Inferior parietal cortex (tissue), 1 donor: ENCODE measurements around the gene HYDIN.
"Not testable (repeated sequence)": the region's sequence is repeated elsewhere in the genome, so short reads cannot be mapped to it uniquely, and the experiment has no call there.

Source experiments
- DNase-seq: peaks from one replicate; pipeline ENCODE4 v3.0.0-alpha.2; 2016; ENCODE audit errors: extremely low spot score

The HYDIN gene

GRCh38 chr16:71225145-71225544 lies 5.4 kb downstream of the HYDIN start:
- no peak for DNase-seq

GRCh38 chr16:71218306-71218963 lies 12.1 kb downstream of the HYDIN start:
- DNase-seq, result no peak

- DNase-seq, result no peak
Measured at GRCh38 chr16:71217506-71217905, 13.0 kb downstream of the HYDIN start.

- DNase-seq, result no peak
Measured at GRCh38 chr16:71216714-71217113, 13.8 kb downstream of the HYDIN start.

- DNase-seq, result no peak
Measured at GRCh38 chr16:71214746-71215381, 15.7 kb downstream of the HYDIN start.

- no peak for DNase-seq
Measured at GRCh38 chr16:71205482-71206131, 24.9 kb downstream of the HYDIN start.

GRCh38 chr16:71203631-71204030 lies 26.9 kb downstream of the HYDIN start:
- no peak for DNase-seq

- no peak for DNase-seq
Measured at GRCh38 chr16:71201556-71201955, 29.0 kb downstream of the HYDIN start.

GRCh38 chr16:71201054-71201453 lies 29.5 kb downstream of the HYDIN start:
- DNase-seq, result no peak

- no peak for DNase-seq
Measured at GRCh38 chr16:71198408-71198807, 32.1 kb downstream of the HYDIN start.

- no peak for DNase-seq
Measured at GRCh38 chr16:71192387-71192786, 38.1 kb downstream of the HYDIN start.

- DNase-seq, result no peak
Measured at GRCh38 chr16:71188956-71189712, 41.4 kb downstream of the HYDIN start.

GRCh38 chr16:71185347-71185746 lies 45.2 kb downstream of the HYDIN start:
- no peak for DNase-seq

GRCh38 chr16:71179569-71179968 lies 51.0 kb downstream of the HYDIN start:
- DNase-seq, result no peak

GRCh38 chr16:71172481-71173207 lies 57.9 kb downstream of the HYDIN start:
- no peak for DNase-seq

GRCh38 chr16:71161007-71161406 lies 69.5 kb downstream of the HYDIN start:
- not testable (repeated sequence) for DNase-seq

- not testable (repeated sequence) for DNase-seq
Measured at GRCh38 chr16:71157278-71157677, 73.2 kb downstream of the HYDIN start.

GRCh38 chr16:71153329-71153728 lies 77.2 kb downstream of the HYDIN start:
- DNase-seq, result not testable (repeated sequence)

GRCh38 chr16:71151654-71152053 lies 78.9 kb downstream of the HYDIN start:
- DNase-seq, result not testable (repeated sequence)

- DNase-seq, result not testable (repeated sequence)
Measured at GRCh38 chr16:71143246-71143645, 87.3 kb downstream of the HYDIN start.

- not testable (repeated sequence) for DNase-seq
Measured at GRCh38 chr16:71110565-71110964, 120.0 kb downstream of the HYDIN start.
